ENCODE data around the gene MAP3K15. TPM values are rescaled to one million over a fixed set of nuclear protein-coding genes. Genes with fewer than 3 reads are reported as not detected.

The MAP3K15 gene
- total RNA-seq, 1 experiment from 2014 or later, result 1.3 TPM

DNA sequence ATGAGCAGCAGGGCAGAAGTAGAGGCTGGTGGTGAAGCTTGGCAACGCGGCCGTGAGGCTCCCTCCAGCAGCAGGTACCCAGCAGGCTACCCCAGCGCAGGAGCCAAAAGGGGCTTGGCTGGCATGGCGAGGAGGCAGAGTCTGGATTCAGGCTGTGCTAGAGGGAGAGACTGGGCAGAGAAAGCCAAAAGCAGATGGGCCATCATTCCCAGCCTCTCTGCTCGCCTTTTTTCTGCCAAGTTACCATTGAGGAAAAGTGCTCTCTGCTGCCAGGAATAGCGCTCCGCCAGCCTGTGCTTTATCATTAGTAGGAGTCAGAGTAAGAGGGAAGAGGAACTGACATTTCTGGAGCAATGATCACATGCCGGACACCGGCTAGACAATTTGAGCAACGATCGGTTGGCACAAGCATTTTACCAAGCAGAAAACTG is 28.7 kb upstream of the MAP3K15 start:
- ATAC-seq, result no peak
- no peaks in the 10 kb centered on the region for H3K79me2 ChIP-seq (ENCODE audit: insufficient read depth, low read length)
- no peak for TF ChIP-seq ZFX (IDR thresholded peaks at IDR 0.05)
- TF ChIP-seq EGR1 (IDR thresholded peaks at IDR 0.05; ENCODE audit: low read depth), result no peak
- TF ChIP-seq FOSL1 (IDR thresholded peaks at IDR 0.05; ENCODE audit: low read depth), result no peak
- TF ChIP-seq CEBPB (IDR thresholded peaks at IDR 0.05; ENCODE audit: low read depth), result no peak
- TF ChIP-seq CBX3 (IDR thresholded peaks at IDR 0.05; ENCODE audit: low read depth), result no peak
- TF ChIP-seq POLR2A (IDR thresholded peaks at IDR 0.05; ENCODE audit: borderline replicate concordance, extremely low read depth, insufficient read depth, insufficient read length), result no peak
- no peak for TF ChIP-seq RAD21 (IDR thresholded peaks at IDR 0.05; ENCODE audit: low read depth)
- no peak for TF ChIP-seq EZH2phosphoT487 (IDR thresholded peaks at IDR 0.05; ENCODE audit: borderline replicate concordance)
- TF ChIP-seq, protein P1, sequence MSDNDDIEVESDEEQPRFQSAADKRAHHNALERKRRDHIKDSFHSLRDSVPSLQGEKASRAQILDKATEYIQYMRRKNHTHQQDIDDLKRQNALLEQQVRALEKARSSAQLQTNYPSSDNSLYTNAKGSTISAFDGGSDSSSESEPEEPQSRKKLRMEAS (IDR thresholded peaks at IDR 0.05), result no peak
- TF ChIP-seq POLR2AphosphoS5 (IDR thresholded peaks at IDR 0.05; ENCODE audit: low read depth, low read length), result no peak
- no peak for TF ChIP-seq SIN3A (IDR thresholded peaks at IDR 0.05; ENCODE audit: low read depth)
- TF ChIP-seq, protein P2, sequence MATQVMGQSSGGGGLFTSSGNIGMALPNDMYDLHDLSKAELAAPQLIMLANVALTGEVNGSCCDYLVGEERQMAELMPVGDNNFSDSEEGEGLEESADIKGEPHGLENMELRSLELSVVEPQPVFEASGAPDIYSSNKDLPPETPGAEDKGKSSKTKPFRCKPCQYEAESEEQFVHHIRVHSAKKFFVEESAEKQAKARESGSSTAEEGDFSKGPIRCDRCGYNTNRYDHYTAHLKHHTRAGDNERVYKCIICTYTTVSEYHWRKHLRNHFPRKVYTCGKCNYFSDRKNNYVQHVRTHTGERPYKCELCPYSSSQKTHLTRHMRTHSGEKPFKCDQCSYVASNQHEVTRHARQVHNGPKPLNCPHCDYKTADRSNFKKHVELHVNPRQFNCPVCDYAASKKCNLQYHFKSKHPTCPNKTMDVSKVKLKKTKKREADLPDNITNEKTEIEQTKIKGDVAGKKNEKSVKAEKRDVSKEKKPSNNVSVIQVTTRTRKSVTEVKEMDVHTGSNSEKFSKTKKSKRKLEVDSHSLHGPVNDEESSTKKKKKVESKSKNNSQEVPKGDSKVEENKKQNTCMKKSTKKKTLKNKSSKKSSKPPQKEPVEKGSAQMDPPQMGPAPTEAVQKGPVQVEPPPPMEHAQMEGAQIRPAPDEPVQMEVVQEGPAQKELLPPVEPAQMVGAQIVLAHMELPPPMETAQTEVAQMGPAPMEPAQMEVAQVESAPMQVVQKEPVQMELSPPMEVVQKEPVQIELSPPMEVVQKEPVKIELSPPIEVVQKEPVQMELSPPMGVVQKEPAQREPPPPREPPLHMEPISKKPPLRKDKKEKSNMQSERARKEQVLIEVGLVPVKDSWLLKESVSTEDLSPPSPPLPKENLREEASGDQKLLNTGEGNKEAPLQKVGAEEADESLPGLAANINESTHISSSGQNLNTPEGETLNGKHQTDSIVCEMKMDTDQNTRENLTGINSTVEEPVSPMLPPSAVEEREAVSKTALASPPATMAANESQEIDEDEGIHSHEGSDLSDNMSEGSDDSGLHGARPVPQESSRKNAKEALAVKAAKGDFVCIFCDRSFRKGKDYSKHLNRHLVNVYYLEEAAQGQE (IDR thresholded peaks at IDR 0.05; ENCODE audit: low read depth), result no peak
- TF ChIP-seq, protein P3, sequence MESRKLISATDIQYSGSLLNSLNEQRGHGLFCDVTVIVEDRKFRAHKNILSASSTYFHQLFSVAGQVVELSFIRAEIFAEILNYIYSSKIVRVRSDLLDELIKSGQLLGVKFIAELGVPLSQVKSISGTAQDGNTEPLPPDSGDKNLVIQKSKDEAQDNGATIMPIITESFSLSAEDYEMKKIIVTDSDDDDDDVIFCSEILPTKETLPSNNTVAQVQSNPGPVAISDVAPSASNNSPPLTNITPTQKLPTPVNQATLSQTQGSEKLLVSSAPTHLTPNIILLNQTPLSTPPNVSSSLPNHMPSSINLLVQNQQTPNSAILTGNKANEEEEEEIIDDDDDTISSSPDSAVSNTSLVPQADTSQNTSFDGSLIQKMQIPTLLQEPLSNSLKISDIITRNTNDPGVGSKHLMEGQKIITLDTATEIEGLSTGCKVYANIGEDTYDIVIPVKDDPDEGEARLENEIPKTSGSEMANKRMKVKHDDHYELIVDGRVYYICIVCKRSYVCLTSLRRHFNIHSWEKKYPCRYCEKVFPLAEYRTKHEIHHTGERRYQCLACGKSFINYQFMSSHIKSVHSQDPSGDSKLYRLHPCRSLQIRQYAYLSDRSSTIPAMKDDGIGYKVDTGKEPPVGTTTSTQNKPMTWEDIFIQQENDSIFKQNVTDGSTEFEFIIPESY (IDR thresholded peaks at IDR 0.05; ENCODE audit: extremely low read depth, insufficient replicate concordance, low read length), result no peak
- TF ChIP-seq SP1 (IDR thresholded peaks at IDR 0.05; ENCODE audit: low read depth), result no peak
- TF ChIP-seq, protein P4, sequence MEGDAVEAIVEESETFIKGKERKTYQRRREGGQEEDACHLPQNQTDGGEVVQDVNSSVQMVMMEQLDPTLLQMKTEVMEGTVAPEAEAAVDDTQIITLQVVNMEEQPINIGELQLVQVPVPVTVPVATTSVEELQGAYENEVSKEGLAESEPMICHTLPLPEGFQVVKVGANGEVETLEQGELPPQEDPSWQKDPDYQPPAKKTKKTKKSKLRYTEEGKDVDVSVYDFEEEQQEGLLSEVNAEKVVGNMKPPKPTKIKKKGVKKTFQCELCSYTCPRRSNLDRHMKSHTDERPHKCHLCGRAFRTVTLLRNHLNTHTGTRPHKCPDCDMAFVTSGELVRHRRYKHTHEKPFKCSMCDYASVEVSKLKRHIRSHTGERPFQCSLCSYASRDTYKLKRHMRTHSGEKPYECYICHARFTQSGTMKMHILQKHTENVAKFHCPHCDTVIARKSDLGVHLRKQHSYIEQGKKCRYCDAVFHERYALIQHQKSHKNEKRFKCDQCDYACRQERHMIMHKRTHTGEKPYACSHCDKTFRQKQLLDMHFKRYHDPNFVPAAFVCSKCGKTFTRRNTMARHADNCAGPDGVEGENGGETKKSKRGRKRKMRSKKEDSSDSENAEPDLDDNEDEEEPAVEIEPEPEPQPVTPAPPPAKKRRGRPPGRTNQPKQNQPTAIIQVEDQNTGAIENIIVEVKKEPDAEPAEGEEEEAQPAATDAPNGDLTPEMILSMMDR (IDR thresholded peaks at IDR 0.05 in 2 of 3, conservative IDR thresholded peaks at IDR 0.05 in 1 of 3; ENCODE audit: borderline replicate concordance in 1 of 3, insufficient read depth in 1 of 3, low read depth in 2 of 3, low read length in 2 of 3), result no peak
- TF ChIP-seq, protein P5, sequence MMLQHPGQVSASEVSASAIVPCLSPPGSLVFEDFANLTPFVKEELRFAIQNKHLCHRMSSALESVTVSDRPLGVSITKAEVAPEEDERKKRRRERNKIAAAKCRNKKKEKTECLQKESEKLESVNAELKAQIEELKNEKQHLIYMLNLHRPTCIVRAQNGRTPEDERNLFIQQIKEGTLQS (IDR thresholded peaks at IDR 0.05), result no peak
- no peak for DNase-seq (ENCODE audit: low read depth, low spot score)
- no peak overlapping the region for H3K9ac ChIP-seq (ENCODE audit: low read length)
- no peaks in the 10 kb centered on the region for H4K20me1 ChIP-seq (ENCODE audit: insufficient read depth)
- H3K9me3 ChIP-seq (ENCODE audit: control insufficient read depth in 1 of 2, insufficient read depth in 1 of 2, low read depth in 1 of 2, low read length in 2 of 2), result no peaks in the 10 kb centered on the region
- H2AFZ ChIP-seq (ENCODE audit: low read depth, low read length, poor library complexity, severe bottlenecking), result no peak overlapping the region
- H3K9me2 ChIP-seq (ENCODE audit: insufficient read depth), result no peaks in the 10 kb centered on the region
- ChIA-PET RAD21 (ENCODE audit: low non-redundant PET in 1 of 2, low total read pairs in 2 of 2, uncharacterized antibody in 2 of 2, unreplicated experiment in 2 of 2) (no interaction called here), POLR2A (no interaction called here), CTCF (no interaction called here)
- H3K27ac ChIP-seq (ENCODE audit: low read depth, low read length), result no peak overlapping the region
- BruUV-seq (replicated peaks), result no TSS peak
- no peaks in the 10 kb centered on the region for H3K4me1 ChIP-seq (ENCODE audit: control insufficient read depth in 1 of 2, insufficient read depth in 2 of 2, low read length in 2 of 2)
- intact Hi-C loops (cut with micrococcal nuclease), result no loop called here
- no peaks in the 10 kb centered on the region; a peak in 1 of 4 replicates for H3K36me3 ChIP-seq (ENCODE audit: control insufficient read depth in 1 of 2, insufficient read depth in 2 of 2, low read length in 2 of 2)
- no peak overlapping the region for H3K4me3 ChIP-seq (replicated peaks in 1 of 2; ENCODE audit: low read depth in 1 of 2, low read length in 2 of 2)
- H3K27me3 ChIP-seq (ENCODE audit: insufficient read depth, low read length), result no peaks in the 10 kb centered on the region
- no peak overlapping the region for H3K4me2 ChIP-seq (ENCODE audit: low read length)

All from HCT116 (cell line).